Measurements from ENCODE around the gene ACTL8. TPM values are rescaled to one million over a fixed set of nuclear protein-coding genes. Genes with fewer than 3 reads are reported as not detected.
"Not testable (repeated sequence)": the region's sequence is repeated elsewhere in the genome, so short reads cannot be mapped to it uniquely, and the experiment has no call there.

The ACTL8 gene
- total and polyA plus RNA-seq, 2 donors: not detected

DNA sequence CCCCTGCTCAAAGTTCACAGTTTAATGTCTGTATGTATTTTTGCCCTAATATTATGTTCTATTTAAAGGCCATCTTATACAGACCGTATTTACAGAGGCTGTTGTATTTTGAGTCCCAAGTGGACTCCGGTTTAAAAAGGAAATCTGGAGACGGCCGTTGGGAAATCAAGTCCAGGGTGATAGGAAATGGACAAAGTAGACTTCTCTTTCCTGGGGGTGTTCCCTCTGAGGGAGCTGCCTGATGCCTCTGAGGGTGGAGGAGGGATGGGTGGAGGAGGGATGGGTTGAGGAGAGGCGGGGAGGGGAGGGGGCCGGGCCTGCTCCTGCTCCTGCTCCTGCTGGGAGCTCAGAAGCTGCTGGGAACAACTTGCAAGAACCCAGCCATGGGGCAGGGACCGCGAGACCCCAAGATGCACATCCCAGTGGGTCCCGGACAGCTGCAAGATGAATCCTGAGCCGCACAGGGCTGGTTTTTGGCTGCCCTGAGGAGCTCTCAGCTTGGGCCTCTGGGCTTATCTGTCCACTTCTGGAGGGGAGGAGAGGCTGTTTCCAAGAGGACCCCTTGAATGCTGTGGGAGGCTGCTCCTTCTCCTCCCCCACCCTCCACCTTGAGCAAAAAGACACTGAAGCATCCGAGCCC lies 12.0 kb upstream of the ACTL8 start:
- 37% methylated on average over 11 of the region's 11 CpGs for WGBS
- no peak overlapping the region for H3K4me3 ChIP-seq (ENCODE audit: low read depth, low read length)
- no peak overlapping the region for H3K27ac ChIP-seq (ENCODE audit: low read depth)
- no peak for DNase-seq (ENCODE audit: extremely low spot score)
- no peaks in the 10 kb centered on the region for H3K4me1 ChIP-seq (ENCODE audit: insufficient read depth)
- no peaks in the 10 kb centered on the region for H3K36me3 ChIP-seq (ENCODE audit: insufficient read depth)

DNA sequence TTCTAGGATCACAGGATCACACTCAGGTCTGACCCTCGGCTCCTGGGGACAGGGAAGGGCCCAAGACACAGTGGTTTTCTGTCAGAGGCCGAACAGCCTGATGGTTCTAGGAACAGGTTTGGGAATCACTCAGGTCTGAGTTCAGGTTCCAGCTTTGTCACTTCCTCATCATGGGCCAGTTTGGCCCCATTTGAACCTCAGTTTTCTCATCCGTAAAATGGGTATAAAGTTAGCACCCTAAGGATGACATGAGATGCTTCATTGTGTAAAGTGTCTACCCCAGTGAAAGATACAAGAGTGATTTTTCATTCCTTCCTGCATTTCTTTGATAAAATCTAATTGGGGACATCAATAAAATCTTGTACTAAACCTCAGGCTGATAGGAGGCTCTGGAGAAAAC lies 11.2 kb upstream of the ACTL8 start:
- DNase-seq (ENCODE audit: extremely low spot score): no peak
- H3K36me3 ChIP-seq (ENCODE audit: insufficient read depth): no peaks in the 10 kb centered on the region
- H3K27ac ChIP-seq (ENCODE audit: low read depth): no peak overlapping the region
- 93% methylated on average over 3 of the region's 3 CpGs for WGBS
- H3K4me3 ChIP-seq (ENCODE audit: low read depth, low read length): no peak overlapping the region
- H3K4me1 ChIP-seq (ENCODE audit: insufficient read depth): no peaks in the 10 kb centered on the region

DNA sequence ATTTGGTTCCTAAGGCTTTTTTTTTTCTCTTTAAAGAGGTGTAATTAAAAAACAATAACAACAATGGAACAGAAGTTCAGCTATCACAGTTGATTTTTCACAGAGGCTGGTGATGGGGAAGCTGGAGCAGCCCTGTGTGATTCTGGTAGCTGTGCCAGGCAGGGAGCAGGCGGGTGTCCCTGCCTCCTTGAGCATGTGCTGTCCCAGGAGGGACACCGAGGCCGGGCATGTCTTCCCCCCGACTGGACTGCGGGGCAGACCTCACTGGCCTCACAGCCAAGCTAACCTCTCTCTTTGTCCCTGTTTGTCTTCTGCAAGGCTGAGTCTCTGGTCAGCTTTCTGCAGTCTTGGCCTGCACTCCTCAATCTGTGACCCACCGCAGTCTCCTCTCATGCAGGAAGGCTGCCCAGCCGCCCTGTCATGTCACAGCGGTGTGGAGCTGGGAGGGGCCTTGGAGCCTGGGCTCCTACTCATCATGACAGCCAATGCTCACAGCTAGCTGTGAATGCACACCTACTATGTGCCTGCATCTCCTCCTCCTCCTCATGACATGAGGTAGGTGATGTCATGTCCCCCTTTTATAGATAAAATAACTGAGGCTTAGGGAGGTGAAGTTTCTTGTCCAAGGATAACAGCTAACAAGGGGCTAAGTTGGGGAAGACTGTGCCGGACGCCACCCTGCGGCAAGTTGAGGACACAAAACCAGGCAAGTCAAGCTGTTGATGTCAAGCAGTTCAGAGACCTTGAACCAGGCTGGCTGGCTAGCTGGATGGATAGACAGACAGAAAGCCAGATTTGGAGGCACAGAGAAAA lies 10.3 kb upstream of the ACTL8 start:
- Histone ChIP-seq H3K36me3 (ENCODE audit: insufficient read depth) (no peaks in the 10 kb centered on the region), H3K4me1 (ENCODE audit: insufficient read depth) (no peaks in the 10 kb centered on the region), H3K27ac (ENCODE audit: low read depth) (no peak overlapping the region), H3K4me3 (ENCODE audit: low read depth, low read length) (no peak overlapping the region)
- WGBS: 87% methylated on average over 11 of the region's 11 CpGs
- DNase-seq (ENCODE audit: extremely low spot score): no peak

DNA sequence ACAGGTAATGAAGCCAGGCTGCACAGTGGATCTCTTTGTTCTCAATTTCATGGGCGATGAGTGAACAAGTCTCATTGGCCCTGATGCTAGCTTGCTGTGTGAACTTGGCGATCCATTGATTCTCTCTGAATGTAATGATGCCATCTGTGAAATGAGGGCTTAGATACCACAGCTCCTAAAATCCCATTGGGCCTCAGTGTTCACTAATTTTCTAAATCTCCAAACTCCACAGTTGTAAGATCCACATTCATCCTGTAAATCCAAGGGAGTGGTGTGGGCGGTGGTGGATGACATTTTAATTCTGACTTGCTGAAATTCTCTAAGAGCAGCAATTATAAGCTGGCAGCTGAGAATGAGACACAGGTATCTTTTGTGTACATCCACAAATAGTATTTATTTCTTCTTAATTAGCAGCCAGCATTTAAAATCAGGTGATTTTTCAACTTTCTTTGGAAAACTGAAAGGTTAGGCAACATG lies 9.6 kb upstream of the ACTL8 start:
- no peak for DNase-seq (ENCODE audit: extremely low spot score)
- H3K4me1 ChIP-seq (ENCODE audit: insufficient read depth): no peaks in the 10 kb centered on the region
- no peak overlapping the region for H3K27ac ChIP-seq (ENCODE audit: low read depth)
- no peak overlapping the region for H3K4me3 ChIP-seq (ENCODE audit: low read depth, low read length)
- WGBS: 91% methylated on average over 3 of the region's 3 CpGs
- H3K36me3 ChIP-seq (ENCODE audit: insufficient read depth): no peaks in the 10 kb centered on the region

DNA sequence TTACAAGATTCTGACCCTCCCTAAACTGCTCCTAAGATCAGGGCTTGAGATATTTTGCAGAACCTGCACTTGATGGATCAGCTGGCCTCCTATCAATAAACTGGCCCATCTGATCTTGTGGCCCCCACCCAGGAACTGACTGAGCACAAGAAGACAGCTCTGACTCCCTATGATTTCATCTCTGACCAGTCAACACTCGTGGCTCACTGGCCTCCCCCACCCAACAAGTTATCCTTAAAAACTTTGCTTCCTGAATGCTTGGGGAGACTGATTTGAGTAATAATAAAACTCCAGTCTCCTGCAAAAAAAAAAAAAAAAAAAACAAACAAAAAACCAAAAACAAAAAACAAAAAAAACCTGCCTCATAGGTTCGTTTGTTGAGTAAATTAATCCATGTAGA lies 8.9 kb upstream of the ACTL8 start:
- 75% methylated on average over 2 of the region's 2 CpGs for WGBS
- DNase-seq (ENCODE audit: extremely low spot score): not testable (repeated sequence)

DNA sequence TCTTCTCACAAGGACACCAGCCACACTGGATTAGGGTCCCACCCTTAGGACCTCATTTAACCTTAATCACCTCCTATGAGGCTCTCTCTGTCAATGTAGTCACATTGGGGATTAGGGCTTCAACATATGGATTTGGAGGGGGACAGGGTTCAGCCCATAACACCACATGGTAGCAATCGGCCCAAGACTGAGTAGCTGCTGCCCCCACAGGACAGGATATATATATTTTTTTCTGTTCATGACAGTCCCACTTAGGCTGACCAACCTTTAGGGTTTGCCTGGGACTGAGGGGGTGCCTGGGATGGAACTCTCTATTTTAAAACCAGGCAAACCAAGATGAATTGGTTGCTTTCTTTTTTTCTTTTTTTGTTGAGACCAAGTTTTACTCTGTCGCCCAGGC lies 8.2 kb upstream of the ACTL8 start:
- 84% methylated on average over 2 of the region's 2 CpGs for WGBS
- no peak overlapping the region for H3K27ac ChIP-seq (ENCODE audit: low read depth)
- no peak for DNase-seq (ENCODE audit: extremely low spot score)

More for the DNA sequence above, 8.9 kb upstream of the ACTL8 start:
- H3K4me1 ChIP-seq (ENCODE audit: insufficient read depth); H3K27ac ChIP-seq (ENCODE audit: low read depth); H3K4me3 ChIP-seq (ENCODE audit: low read depth, low read length); H3K36me3 ChIP-seq (ENCODE audit: insufficient read depth): not testable (repeated sequence)

DNA sequence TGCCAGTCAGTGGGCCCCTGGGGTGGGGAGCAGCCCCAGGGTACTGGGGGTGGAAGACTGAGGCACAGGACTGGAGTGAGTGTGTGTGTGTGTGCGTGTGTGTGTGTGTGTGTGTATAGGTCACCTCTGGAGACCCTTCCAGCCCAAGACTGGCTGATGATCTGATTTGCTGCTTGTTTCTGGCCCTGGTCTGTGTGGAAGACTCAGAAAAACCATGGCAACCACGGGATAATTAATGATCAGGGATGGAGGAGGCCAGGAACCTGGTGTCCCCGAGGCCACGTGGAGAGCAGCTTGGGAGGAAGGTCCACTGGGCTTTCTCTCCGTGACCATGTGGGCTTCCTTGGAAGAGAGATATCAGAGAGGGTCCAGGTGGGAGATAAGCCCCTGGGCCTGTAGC lies 4.8 kb upstream of the ACTL8 start:
- no peak overlapping the region for H3K27ac ChIP-seq (ENCODE audit: low read depth)
- no peak for DNase-seq (ENCODE audit: extremely low spot score)
- 74% methylated on average over 5 of the region's 5 CpGs for WGBS

More for the DNA sequence above, 8.2 kb upstream of the ACTL8 start:
- Histone ChIP-seq H3K4me3 (ENCODE audit: low read depth, low read length) (no peak overlapping the region), H3K4me1 (ENCODE audit: insufficient read depth) (no peaks in the 10 kb centered on the region), H3K36me3 (ENCODE audit: insufficient read depth) (no peaks in the 10 kb centered on the region)

DNA sequence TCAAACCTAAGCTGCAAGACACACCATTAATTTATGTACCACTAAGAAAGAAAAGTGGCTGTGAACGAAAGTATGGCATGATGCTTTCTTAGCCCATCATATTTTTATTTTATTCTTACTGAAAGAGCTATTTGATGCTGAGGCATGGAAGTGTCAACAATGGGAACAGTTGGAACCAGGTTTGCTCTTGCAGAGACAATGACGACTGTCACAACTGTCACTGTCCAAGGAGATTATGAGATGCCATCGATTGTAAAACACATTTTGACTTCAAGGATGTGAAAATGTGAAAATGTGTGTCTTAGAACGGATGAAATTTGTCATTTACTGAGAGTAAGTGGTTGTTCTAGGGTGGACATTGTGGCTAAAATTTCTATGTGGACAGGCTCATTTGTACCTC lies 2.8 kb upstream of the ACTL8 start:
- Histone ChIP-seq H3K36me3 (ENCODE audit: insufficient read depth) (no peaks in the 10 kb centered on the region), H3K4me3 (ENCODE audit: low read depth, low read length) (no peak overlapping the region), H3K4me1 (ENCODE audit: insufficient read depth) (no peaks in the 10 kb centered on the region), H3K27ac (ENCODE audit: low read depth) (no peak overlapping the region)
- 76% methylated on average over 4 of the region's 4 CpGs for WGBS
- DNase-seq (ENCODE audit: extremely low spot score): no peak

More for the DNA sequence above, 4.8 kb upstream of the ACTL8 start:
- H3K4me1 ChIP-seq (ENCODE audit: insufficient read depth): no peaks in the 10 kb centered on the region
- H3K36me3 ChIP-seq (ENCODE audit: insufficient read depth): no peaks in the 10 kb centered on the region
- no peak overlapping the region for H3K4me3 ChIP-seq (ENCODE audit: low read depth, low read length)

DNA sequence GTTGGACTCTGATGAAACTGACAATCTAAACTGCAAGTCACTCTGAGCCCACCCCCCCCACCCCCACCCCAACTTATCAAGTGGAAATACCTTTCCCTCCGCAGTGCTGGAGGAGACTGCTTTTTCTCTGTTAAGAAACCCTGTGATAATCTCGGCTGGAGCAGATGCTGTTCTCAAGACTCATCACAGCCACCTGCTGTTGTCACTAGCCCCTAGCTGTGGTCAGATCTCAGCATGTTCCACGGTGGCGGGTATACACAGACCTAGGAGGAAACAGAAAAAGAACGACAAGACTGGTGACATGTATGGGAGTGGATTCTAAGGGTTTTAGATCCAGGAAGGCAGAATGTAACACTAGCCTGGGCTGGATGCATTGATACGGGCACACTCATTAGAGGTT lies 2.3 kb downstream of the ACTL8 start:
- H3K4me3 ChIP-seq (ENCODE audit: low read depth, low read length): no peak overlapping the region
- WGBS: 66% methylated on average over 6 of the region's 6 CpGs
- H3K27ac ChIP-seq (ENCODE audit: low read depth): no peak overlapping the region
- H3K36me3 ChIP-seq (ENCODE audit: insufficient read depth): no peaks in the 10 kb centered on the region
- H3K4me1 ChIP-seq (ENCODE audit: insufficient read depth): no peaks in the 10 kb centered on the region
- no peak for DNase-seq (ENCODE audit: extremely low spot score)

DNA sequence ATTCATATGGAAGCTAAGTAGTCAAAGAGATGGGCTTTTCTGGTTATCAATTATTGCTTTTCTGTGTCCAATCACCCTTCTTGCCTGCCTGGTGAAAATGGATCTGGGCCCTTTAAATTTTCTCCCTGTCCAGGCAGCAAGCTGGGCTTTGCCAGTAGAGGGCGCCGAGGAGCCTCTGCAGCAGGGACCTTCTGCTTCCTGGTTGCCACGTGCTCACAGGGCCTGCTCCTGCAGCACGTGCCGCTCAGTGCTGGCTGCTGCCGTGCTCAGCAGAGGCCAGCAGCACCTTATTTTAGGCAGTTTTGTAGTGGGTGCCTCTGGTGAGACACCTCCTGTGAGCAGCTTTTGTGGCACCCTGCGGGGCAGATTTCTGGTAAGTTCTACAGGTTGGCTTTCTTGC lies 4.0 kb downstream of the ACTL8 start:
- DNase-seq (ENCODE audit: extremely low spot score): no peak
- Histone ChIP-seq H3K27ac (ENCODE audit: low read depth) (no peak overlapping the region), H3K4me3 (ENCODE audit: low read depth, low read length) (no peak overlapping the region), H3K4me1 (ENCODE audit: insufficient read depth) (no peaks in the 10 kb centered on the region), H3K36me3 (ENCODE audit: insufficient read depth) (no peaks in the 10 kb centered on the region)
- WGBS: 59% methylated on average over 7 of the region's 7 CpGs

DNA sequence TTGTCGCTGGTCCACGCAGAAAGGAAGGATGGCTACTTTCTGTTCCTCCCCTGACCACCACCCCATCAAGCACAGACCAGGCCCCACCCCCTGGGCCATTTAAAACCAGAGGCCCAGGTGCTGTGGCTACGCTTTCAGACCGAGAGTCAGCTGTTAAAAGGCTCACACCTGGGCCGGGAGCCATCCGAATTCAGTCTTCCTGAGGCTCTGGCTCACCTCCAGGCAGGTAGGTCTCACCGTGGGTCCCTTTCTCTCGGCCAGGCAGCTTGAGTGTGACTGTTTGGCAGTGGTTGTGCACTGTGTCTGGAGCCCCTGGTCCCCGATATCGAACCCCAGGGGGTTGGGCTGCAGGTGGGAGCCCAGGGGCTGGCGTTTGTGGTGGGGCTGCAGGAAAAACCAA lies 7.2 kb downstream of the ACTL8 start:
- H3K4me3 ChIP-seq (ENCODE audit: low read depth, low read length): no peak overlapping the region
- DNase-seq (ENCODE audit: extremely low spot score): no peak
- H3K4me1 ChIP-seq (ENCODE audit: insufficient read depth): no peaks in the 10 kb centered on the region
- H3K27ac ChIP-seq (ENCODE audit: low read depth): no peak overlapping the region
- 84% methylated on average over 11 of the region's 11 CpGs for WGBS
- H3K36me3 ChIP-seq (ENCODE audit: insufficient read depth): no peaks in the 10 kb centered on the region

DNA sequence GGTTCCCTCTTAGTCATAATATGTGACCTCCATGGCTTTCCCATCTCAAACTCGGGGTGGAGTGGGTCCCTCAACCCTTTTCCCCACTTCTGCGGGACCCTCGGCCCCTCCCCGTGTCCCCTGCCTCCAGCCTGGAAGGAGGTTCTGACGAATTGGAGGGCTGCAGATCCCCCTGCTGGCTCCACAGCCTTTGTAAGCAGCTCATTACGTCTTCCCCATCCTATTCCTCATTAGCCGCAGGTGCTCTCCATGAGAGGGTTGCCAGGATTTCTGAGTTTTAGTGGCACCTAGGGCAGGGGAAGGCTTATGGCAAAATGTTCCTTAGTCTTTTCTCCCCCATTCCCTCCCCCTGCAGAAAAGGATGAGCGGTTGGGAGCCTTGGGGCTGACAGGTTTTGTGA lies 8.3 kb downstream of the ACTL8 start:
- no peak overlapping the region for H3K27ac ChIP-seq (ENCODE audit: low read depth)
- H3K36me3 ChIP-seq (ENCODE audit: insufficient read depth): no peaks in the 10 kb centered on the region
- no peaks in the 10 kb centered on the region for H3K4me1 ChIP-seq (ENCODE audit: insufficient read depth)
- no peak for DNase-seq (ENCODE audit: extremely low spot score)
- WGBS: 70% methylated on average over 8 of the region's 8 CpGs
- no peak overlapping the region for H3K4me3 ChIP-seq (ENCODE audit: low read depth, low read length)

DNA sequence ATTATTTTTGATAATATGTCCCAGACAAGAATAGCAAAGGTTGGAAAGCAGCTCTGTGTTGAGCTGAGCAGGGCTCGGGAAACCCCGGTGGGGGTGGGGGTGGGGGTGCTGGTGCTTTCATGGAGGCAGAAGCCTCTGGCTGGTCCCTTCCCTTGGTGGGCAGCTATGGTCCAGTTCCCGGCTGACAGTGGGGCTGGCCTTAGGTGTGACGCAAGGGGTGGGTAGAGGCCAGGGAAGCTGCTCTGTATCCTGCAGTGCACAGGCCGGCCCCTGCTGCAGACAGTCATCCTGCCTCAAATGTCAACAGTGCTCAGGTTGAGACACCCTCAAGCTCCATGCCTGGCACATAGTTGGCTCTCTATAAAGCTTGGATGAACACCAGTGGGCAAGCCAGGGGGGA lies 8.9 kb downstream of the ACTL8 start:
- Histone ChIP-seq H3K27ac (ENCODE audit: low read depth) (no peak overlapping the region), H3K4me3 (ENCODE audit: low read depth, low read length) (no peak overlapping the region), H3K4me1 (ENCODE audit: insufficient read depth) (no peaks in the 10 kb centered on the region), H3K36me3 (ENCODE audit: insufficient read depth) (no peaks in the 10 kb centered on the region)
- DNase-seq (ENCODE audit: extremely low spot score): no peak
- WGBS: 75% methylated on average over 5 of the region's 5 CpGs

DNA sequence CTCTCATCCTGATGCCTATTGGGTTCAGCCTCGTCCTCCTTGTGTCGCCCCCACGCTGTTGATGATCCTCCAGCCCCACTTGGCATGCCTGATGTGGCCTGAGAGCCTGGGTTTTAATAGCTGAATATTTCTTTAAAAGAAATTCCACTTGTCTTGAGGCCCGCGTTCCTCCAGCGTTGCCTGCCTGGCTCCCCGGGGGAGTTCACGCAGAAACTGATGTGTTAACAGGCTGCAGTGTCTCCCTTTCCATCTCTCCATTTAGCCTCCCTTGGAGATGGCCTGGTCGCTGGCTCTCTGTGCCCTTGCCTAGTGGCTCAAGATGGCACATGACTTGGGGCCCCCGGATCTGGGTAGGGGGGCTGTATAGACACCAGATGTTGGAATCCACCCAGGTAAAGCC lies 9.5 kb downstream of the ACTL8 start:
- H3K4me3 ChIP-seq (ENCODE audit: low read depth, low read length): no peak overlapping the region
- WGBS: 55% methylated on average over 10 of the region's 10 CpGs
- DNase-seq (ENCODE audit: extremely low spot score): no peak
- no peaks in the 10 kb centered on the region for H3K4me1 ChIP-seq (ENCODE audit: insufficient read depth)
- no peak overlapping the region for H3K27ac ChIP-seq (ENCODE audit: low read depth)
- H3K36me3 ChIP-seq (ENCODE audit: insufficient read depth): no peaks in the 10 kb centered on the region

All from urinary bladder (tissue), 4 donors.